HG03108 (cell line): Measurements from ENCODE around the gene PCDHAC1.
"Not testable (repeated sequence)": the region's sequence is repeated elsewhere in the genome, so short reads cannot be mapped to it uniquely, and the experiment has no call there.

ENCODE experiments used
- ATAC-seq: cut with Tn5 transposase; IDR thresholded peaks from one replicate; pipeline ENCODE4 v1.9.1; 2021; ENCODE audit warnings: moderate library complexity; ENCODE audit not compliant: unreplicated experiment

The PCDHAC1 gene

GRCh38 chr5:140925806-140926442 is at the start of gene PCDHAC1:
PCDHAC1 (plus strand) TSS chr5:140926299; CDS start chr5:140926893, 594 bp downstream.
- ATAC-seq: no peak

- ATAC-seq: not testable (repeated sequence)
These were observed 49.4 kb upstream of the PCDHAC1 start for GRCh38 chr5:140876541-140877261.

- ATAC-seq: no peak
These were observed 48.9 kb upstream of the PCDHAC1 start for GRCh38 chr5:140877262-140877581.

- no peak for ATAC-seq
These were observed 44.1 kb upstream of the PCDHAC1 start, which contains the start of gene PCDHA13 for GRCh38 chr5:140881889-140882590. PCDHA13 (plus strand) TSS chr5:140882124; CDS start chr5:140882269, 145 bp downstream.

- ATAC-seq: no peak
These were observed 43.6 kb upstream of the PCDHAC1 start for GRCh38 chr5:140882591-140882899.

- ATAC-seq: no peak
These were observed 42.7 kb upstream of the PCDHAC1 start for GRCh38 chr5:140883373-140883772.

- ATAC-seq: no peak
These were observed 42.0 kb upstream of the PCDHAC1 start for GRCh38 chr5:140883927-140884697.

- ATAC-seq: no peak
These were observed 9.8 kb upstream of the PCDHAC1 start for GRCh38 chr5:140916325-140916724.

GRCh38 chr5:140923601-140924000 is 2.5 kb upstream of the PCDHAC1 start:
- ATAC-seq: no peak

- no peak for ATAC-seq
These were observed 536 bp downstream of the PCDHAC1 start for GRCh38 chr5:140926443-140927227.

- ATAC-seq: no peak
These were observed 1.1 kb downstream of the PCDHAC1 start for GRCh38 chr5:140927228-140927573.

- no peak for ATAC-seq
These were observed 9.0 kb downstream of the PCDHAC1 start for GRCh38 chr5:140934964-140935606.

- no peak for ATAC-seq
These were observed 20.5 kb downstream of the PCDHAC1 start for GRCh38 chr5:140946578-140946977.

GRCh38 chr5:140951636-140952035 is 25.5 kb downstream of the PCDHAC1 start:
- no peak for ATAC-seq

GRCh38 chr5:140953234-140953633 is 27.1 kb downstream of the PCDHAC1 start:
- no peak for ATAC-seq

- no peak for ATAC-seq
These were observed 36.1 kb downstream of the PCDHAC1 start for GRCh38 chr5:140962190-140962589.

- ATAC-seq: no peak
These were observed 38.3 kb downstream of the PCDHAC1 start for GRCh38 chr5:140964356-140964755.

- ATAC-seq: no peak
These were observed 39.8 kb downstream of the PCDHAC1 start for GRCh38 chr5:140965905-140966292.

- no peak for ATAC-seq
These were observed 40.5 kb downstream of the PCDHAC1 start, which contains the start of gene PCDHAC2 for GRCh38 chr5:140966293-140967225. PCDHAC2 (plus strand) TSS chr5:140966476; CDS start chr5:140966767, 291 bp downstream.
